ENCODE results near the gene TRIO.

- no peak for TF ChIP-seq CTCF (IDR thresholded peaks at IDR 0.05)
- no peak for TF ChIP-seq POLR2A (IDR thresholded peaks at IDR 0.05)
These were observed 103.9 kb downstream of the TRIO start for GRCh38 chr5:14247054-14247386.
